D341Med (cell line): ENCODE data around the gene PRR9.
"Not testable (repeated sequence)": the region's sequence is repeated elsewhere in the genome, so short reads cannot be mapped to it uniquely, and the experiment has no call there.

Experiments used
- DNase-seq: peaks from one replicate; pipeline ENCODE4 v3.0.0; 2012; ENCODE audit warnings: low spot score

Gene PRR9

GRCh38 chr1:153217212-153217611, at the start of gene PRR9:
Gene PRR9, plus strand, starts transcription at chr1:153217584. Its CDS starts 561 bp downstream, at chr1:153218145.
- DNase-seq: no peak

DNA sequence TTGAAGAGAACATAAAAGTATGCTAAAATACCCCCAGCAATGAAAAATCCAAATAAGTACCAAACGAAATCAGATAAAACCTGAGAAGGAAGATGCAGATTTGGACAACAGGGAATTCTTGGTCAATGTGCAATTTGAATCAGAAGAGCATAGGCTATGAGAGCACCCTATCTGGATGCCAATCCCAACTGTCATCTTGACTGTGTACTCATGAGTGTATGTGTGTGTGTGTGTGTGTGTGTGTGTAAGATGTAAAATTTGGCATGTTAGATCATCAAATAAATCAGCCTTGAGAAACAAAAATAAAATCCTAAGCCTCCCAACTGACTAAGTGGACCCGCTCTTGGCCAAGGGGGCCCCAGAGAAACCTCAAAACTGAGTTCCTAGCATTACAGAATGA, 48.7 kb upstream of the PRR9 start:
- no peak for DNase-seq

DNA sequence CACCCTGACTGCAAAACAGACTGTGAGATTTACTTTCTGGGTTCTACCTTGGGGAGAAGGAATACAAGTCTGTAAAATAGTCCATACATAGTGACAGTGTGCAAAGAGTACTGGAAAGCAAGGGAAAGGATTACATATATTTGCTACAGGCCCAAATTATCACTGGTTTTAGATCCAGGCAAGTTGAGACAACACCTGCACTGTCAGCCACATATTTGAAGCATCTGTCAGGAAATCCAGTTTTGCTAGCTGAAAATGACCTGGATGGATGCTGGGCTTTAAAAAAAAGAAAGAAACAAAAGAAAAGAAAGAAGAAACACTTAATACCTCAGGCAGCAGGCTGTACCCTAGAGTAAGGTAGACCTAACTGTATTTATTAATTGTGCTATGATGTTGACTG, 42.8 kb upstream of the PRR9 start:
- no peak for DNase-seq

DNA sequence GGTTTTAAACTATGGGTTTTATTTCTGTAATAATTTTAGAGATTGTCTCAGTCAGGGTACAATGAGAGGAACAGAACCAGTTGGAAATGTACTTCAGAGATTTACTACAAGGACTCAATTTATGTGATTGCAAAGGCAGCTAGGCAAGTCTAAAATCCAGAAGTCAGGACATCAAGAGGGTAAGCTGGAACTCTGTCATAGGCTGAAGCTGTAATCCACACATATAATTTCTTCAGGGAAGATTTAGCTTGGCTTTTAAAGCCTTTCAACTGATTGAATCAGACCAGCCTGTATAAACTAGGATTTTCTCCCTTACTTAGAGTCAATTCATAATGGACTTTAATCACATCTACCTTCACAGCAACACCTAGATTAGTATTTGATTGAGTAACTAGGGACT, 38.5 kb upstream of the PRR9 start:
- DNase-seq: no peak

DNA sequence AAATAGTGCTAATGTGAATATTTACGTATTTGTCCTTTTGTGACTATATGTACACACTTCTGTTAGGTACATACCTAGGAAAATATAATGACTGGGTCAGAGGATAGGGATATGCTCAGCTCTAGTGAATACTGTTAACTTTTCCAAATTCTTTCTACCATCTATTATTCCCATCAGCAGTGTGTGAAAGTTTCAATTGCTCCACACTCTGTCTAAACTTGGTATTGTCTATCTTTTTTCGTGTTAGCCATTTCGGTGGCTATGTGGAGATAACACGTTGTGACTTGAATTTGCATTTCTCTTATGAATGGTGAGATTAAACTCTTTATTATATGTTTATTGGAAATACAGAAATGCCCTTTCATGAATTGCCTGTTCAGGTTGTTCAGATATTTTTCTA, 36.8 kb upstream of the PRR9 start:
- no peak for DNase-seq

DNA sequence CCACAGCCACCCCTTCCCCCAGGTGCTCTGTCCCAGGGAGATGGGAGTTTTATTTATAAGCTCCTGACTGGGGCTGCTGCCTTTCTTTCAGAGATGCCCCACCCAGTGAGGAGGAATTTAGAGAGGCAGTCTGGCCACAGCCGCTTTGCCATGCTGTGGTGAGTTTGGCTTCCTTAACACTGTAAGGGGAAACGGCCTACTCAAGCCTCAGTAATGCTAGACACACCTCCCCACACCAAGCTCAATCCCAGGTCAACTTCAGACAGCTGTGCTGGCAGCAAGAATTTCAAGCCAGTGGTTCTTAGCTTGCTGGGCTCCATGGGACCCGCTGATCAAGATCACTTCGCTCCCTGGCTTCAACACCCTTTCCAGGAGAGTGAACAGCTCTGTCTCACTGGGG, 29.1 kb upstream of the PRR9 start:
- DNase-seq: not testable (repeated sequence)

DNA sequence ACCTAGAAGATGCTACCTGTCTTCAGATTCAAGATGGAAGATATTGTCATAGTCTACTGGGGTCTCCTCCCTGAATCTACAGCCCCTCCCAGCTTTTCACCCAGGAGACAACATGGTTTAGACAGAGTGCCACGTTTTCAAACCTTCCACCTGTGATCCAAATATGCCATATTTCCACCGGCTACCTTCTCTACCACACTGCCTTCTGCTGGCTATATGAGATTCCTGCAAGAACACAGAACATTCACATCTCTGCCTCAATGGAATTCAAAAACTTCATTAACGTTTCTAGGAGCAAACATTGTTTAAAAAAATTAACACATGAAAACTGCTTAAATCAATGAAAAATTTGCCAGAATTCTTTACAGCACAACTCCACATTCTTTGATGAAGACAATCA, 27.0 kb upstream of the PRR9 start:
- no peak for DNase-seq

DNA sequence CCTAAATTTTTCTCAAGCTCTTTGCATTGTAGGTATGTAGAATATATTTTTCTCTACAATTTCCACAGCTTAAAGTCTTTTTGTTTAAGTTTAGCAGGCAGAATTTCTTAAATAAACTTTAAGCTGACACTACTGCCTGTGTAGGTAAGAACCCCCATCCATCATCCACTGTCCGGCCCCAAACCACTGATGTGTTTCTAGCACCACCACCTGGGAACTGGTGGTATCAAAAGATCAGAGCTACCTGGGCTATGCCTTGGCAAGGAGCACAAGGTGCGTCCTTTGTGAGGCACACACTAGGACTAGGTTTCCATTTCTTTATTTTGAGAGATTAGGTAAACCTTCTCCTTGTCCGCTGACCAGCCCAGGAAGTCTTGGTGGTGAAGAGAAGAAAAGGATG, 24.7 kb upstream of the PRR9 start:
- no peak for DNase-seq

GRCh38 chr1:153194331-153195050, 22.9 kb upstream of the PRR9 start:
- no peak for DNase-seq

DNA sequence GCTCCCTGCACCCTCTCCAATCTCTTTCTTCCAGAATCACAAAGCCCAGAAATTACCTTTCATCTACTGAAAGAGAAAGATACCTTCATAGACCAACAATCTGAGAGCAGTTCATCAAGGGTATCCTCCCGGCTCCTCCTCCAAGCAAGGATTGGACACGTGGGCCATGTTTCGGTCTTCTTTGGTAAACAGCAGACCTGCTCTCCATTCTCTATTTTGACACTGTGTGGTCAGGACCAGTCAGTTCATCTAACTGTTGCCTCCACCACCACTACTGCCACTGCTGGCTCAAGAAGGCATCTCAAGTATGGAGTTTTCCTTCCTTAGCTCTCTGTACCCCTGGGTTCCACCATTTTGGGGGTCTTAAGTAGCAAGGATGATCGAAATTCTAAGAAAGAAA, 22.2 kb upstream of the PRR9 start:
- DNase-seq: no peak

GRCh38 chr1:153202006-153202405, 15.4 kb upstream of the PRR9 start:
- no peak for DNase-seq

GRCh38 chr1:153203130-153203529, 14.3 kb upstream of the PRR9 start, which contains the start of gene LELP1:
Gene LELP1, plus strand, starts transcription at chr1:153203430. Its CDS starts 1,278 bp downstream, at chr1:153204708.
- DNase-seq: no peak

GRCh38 chr1:153206631-153207030, 10.8 kb upstream of the PRR9 start:
- no peak for DNase-seq

GRCh38 chr1:153210206-153210605, 7.2 kb upstream of the PRR9 start:
- no peak for DNase-seq

DNA sequence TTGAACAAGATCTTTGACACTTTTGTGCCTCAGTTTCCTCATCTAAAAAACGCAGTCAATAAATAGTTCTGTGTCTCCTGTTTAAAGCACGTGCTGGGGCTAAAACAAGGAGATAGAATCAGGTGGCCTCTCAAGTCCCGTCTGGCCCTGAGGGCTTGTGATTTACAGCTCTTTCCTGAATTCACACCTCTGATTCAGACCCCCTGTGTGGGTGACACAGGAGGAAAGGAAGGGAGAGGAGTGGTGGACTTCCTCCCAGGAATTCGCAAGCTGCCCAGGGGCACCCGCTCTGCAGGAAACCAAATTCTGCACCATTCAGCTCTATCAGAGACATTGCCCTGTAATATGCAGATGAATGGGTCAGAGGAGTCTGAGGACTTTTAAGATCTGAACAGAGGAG, 5.2 kb upstream of the PRR9 start:
- DNase-seq: no peak

DNA sequence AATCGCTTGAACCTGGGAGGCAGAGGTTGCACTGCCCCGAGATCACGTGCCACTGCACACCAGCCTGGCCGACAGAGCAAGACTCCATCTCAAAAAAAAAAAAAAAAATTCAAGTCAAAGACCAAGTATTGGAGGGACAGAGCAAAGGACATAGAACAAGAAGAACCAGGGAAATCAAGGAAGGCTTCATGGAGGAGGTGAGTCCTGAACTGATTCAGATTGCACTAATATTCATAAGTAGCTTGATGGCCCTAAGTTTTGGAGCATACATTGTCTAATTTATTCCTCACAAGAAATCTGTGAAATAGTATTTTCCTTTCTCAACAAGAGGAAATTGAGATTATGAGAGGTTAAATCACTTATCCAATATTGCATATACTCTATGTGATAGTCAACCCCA, 3.9 kb upstream of the PRR9 start:
- no peak for DNase-seq

GRCh38 chr1:153217744-153218416, 496 bp downstream of the PRR9 start:
- DNase-seq: no peak

DNA sequence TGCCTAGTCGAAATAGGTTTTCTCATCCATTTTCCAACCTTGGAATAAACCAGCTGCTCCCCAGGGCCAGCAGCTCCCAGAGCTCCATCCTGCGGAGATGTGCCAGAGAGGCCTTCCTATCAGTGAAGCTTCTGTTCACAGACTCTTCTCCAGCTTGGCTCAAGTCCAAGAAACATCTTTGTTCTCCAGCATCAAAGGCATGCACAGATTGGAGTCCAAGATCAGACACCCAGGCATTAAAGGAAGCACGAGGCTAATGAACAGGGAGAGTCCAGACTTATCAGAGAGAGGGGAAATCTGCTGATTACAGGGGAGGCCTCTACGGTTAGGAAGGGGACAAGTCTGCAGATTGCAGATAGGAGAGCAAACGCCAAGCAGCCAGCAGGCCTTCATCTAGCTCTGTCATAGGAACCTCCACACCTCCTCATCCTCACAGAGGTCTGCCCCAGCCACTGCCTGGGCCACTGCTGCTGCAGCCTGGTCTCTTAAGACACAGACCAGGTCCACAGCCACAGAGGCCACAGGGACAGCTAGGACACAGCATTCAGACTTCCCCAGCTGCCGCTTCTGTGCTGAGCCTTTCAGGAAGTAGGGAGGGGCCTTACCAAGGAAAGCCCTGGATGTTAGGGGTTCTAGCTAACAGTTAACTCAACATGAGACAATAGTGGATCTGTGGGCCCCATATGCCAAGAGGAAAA, 3.4 kb downstream of the PRR9 start:
- no peak for DNase-seq

DNA sequence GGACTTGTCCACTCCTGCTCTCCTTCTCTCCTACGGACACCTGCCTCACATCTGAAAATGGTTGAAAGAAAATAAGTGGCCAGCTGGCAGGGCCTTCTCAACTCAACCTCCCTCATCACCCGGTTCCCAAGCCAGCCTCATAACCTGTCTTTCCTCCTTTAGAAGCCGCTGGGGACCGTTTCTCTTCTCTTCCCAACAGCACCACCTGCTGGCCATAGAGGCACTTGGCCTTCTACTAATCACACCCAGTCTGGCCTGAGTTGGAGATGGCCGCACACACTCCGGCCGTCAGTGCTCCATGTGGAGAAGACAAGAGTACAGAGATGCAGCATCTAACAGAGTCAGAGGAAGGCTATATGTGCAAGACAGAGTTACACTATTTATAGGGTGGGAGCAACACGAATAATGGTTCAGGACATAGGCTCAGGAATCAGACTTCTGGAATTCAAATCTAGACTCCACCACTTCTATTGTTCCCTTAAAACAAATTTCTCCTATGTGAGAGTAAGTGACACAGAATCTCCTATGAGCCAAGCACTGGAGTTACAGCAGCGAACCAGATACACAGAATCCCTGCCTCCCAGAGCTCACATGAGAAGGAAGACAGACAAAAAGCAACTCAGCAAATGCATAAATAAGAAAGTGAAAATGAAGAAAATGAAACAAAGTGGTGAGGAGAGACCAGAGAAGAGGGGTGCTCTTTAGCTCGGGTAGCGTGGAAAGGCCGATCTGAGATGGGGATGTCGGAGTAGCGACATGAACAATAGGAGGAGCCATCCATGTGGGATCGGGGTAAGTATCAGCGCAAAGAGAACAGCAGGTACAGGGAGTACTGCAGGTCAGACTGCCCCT, 5.9 kb downstream of the PRR9 start:
- DNase-seq: peak; percentile 52

GRCh38 chr1:153227810-153228209, 10.4 kb downstream of the PRR9 start:
- no peak for DNase-seq

DNA sequence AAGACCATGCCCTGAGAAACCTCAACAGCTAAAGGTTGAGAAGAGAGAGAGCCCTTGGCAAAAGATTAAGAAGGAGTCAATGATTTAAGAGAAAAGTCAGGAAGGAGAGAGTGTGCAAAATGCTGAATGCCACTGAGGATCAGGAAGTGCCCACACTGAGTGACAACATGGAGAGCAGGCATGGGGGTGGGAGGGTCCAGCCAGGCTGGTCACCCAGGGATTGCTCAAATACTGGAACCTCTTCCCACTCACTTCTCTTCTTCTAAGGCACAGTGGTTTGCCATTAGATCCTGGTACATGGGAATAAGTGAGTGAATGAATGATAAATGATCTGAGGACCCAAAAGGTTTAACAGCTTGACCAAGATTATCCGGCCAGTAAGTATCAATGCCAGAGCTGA, 11.1 kb downstream of the PRR9 start:
- no peak for DNase-seq
